HepG2 (cell line): ENCODE results near the gene ZNF446. TPM values are rescaled to one million over a fixed set of nuclear protein-coding genes. Genes with fewer than 3 reads are reported as not detected.

ENCODE experiments used
- EED ChIP-seq: sonication (generic); formaldehyde crosslinking; IDR thresholded peaks from 2 replicates; pipeline ENCODE4 v1.5.0; 2020; ENCODE audit warnings: mild to moderate bottlenecking, missing genetic modification reagents
- FLYWCH1 ChIP-seq: sonication (generic); formaldehyde crosslinking; IDR thresholded peaks from 2 replicates; pipeline ENCODE4 v1.8.1; 2023; ENCODE audit warnings: mild to moderate bottlenecking, missing genetic modification reagents
- JUNB ChIP-seq: sonication (generic); formaldehyde crosslinking; IDR thresholded peaks from 2 replicates; pipeline ENCODE4 v1.8.0; 2022; ENCODE audit warnings: missing genetic modification reagents, mild to moderate bottlenecking, borderline replicate concordance
- KDM2A ChIP-seq: sonication (generic); formaldehyde crosslinking; IDR thresholded peaks from 2 replicates; pipeline ENCODE4 v1.4.0; 2020; ENCODE audit warnings: low read depth, missing genetic modification reagents, borderline replicate concordance
- MTA1 ChIP-seq: sonication (generic); formaldehyde crosslinking; IDR thresholded peaks from 2 replicates; pipeline ENCODE4 v1.4.0; 2020; ENCODE audit warnings: missing genetic modification reagents, mild to moderate bottlenecking, borderline replicate concordance
- PTBP1 ChIP-seq: fragments of 200-400 bp; formaldehyde crosslinking; IDR thresholded peaks from 2 replicates; pipeline ENCODE4 v1.6.1; 2018; ENCODE audit warnings: low read length, low read depth; ENCODE audit not compliant: poor library complexity, severe bottlenecking
- RORA ChIP-seq: sonication (generic); formaldehyde crosslinking; IDR thresholded peaks from 2 replicates; pipeline ENCODE4 v1.5.0; 2020; ENCODE audit warnings: mild to moderate bottlenecking, missing genetic modification reagents, moderate library complexity
- YEATS4 ChIP-seq: sonication (generic); formaldehyde crosslinking; IDR thresholded peaks from 2 replicates; pipeline ENCODE4 v1.4.0; 2020; ENCODE audit warnings: missing genetic modification reagents, borderline replicate concordance
- ZNF558 ChIP-seq: sonication (generic); formaldehyde crosslinking; IDR thresholded peaks from 2 replicates; pipeline ENCODE4 v1.9.0; 2022; ENCODE audit warnings: mild to moderate bottlenecking, missing genetic modification reagents, borderline replicate concordance
- ZNF569 ChIP-seq: sonication (generic); formaldehyde crosslinking; IDR thresholded peaks from 2 replicates; pipeline ENCODE4 v1.5.0; 2020; ENCODE audit warnings: mild to moderate bottlenecking, missing genetic modification reagents, moderate library complexity, borderline replicate concordance
- ZNF703 ChIP-seq: sonication (generic); formaldehyde crosslinking; IDR thresholded peaks from 2 replicates; pipeline ENCODE4 v1.5.1; 2020; ENCODE audit warnings: missing genetic modification reagents, mild to moderate bottlenecking, moderate library complexity, borderline replicate concordance
- ZNF713 ChIP-seq: sonication (generic); formaldehyde crosslinking; IDR thresholded peaks from 2 replicates; pipeline ENCODE4 v1.4.0; 2020; ENCODE audit warnings: mild to moderate bottlenecking, missing genetic modification reagents
- polyA plus RNA-seq, 8 experiments: library from polyadenylated mRNA; depleted of rRNA in 3 of 8; stranded (reverse) in 7 of 8; unstranded in 1 of 8; fragments of >200 nt; fragmentation: Illumina TruSeq in 4 of 8; extraction: Trizol in 4 of 8; gene quantifications; 2 replicates each; pipeline versions ENCODE4 v1.2.1 to v1.2.3, GENCODE V29; 2011 to 2016; ENCODE audit warnings: low read depth in 4 of 8, missing spikeins in 1 of 8, mixed read lengths in 1 of 8; ENCODE audit not compliant: insufficient read depth in 1 of 8
- total RNA-seq, 5 experiments: library from RNA; depleted of rRNA; stranded (reverse); fragments of >200 nt; fragmentation: Illumina TruSeq; extraction: Trizol; gene quantifications; 2 replicates each; pipeline ENCODE4 v1.2.3, GENCODE V29; 2016; ENCODE audit warnings: low read depth in 1 of 5
- TF ChIP-seq, protein P1 (sequence below), 2 experiments: fragments of 450-650 bp in 1 of 2; sonication (generic) in 1 of 2; formaldehyde crosslinking in 1 of 2; IDR thresholded peaks; 2 replicates each; pipeline versions ENCODE4 v1.6.1 to v1.8.0; 2016 to 2022; ENCODE audit warnings: antibody characterized with exemption in 1 of 2, mild to moderate bottlenecking in 1 of 2, missing genetic modification reagents in 1 of 2
- TF ChIP-seq, protein P2 (sequence below): sonication (generic); formaldehyde crosslinking; IDR thresholded peaks from 2 replicates; pipeline ENCODE4 v1.5.0; 2020; ENCODE audit warnings: missing genetic modification reagents
- TF ChIP-seq, protein P3 (sequence below): sonication (generic); formaldehyde crosslinking; IDR thresholded peaks from 2 replicates; pipeline ENCODE4 v1.5.1; 2020; ENCODE audit warnings: missing genetic modification reagents, mild to moderate bottlenecking, borderline replicate concordance

Gene ZNF446
- total and polyA plus RNA-seq, 2 of the 13 experiments (the other 11 are each of a cell fraction or from before 2014, with no cell fraction given), result 3.0 to 3.6 TPM

DNA sequence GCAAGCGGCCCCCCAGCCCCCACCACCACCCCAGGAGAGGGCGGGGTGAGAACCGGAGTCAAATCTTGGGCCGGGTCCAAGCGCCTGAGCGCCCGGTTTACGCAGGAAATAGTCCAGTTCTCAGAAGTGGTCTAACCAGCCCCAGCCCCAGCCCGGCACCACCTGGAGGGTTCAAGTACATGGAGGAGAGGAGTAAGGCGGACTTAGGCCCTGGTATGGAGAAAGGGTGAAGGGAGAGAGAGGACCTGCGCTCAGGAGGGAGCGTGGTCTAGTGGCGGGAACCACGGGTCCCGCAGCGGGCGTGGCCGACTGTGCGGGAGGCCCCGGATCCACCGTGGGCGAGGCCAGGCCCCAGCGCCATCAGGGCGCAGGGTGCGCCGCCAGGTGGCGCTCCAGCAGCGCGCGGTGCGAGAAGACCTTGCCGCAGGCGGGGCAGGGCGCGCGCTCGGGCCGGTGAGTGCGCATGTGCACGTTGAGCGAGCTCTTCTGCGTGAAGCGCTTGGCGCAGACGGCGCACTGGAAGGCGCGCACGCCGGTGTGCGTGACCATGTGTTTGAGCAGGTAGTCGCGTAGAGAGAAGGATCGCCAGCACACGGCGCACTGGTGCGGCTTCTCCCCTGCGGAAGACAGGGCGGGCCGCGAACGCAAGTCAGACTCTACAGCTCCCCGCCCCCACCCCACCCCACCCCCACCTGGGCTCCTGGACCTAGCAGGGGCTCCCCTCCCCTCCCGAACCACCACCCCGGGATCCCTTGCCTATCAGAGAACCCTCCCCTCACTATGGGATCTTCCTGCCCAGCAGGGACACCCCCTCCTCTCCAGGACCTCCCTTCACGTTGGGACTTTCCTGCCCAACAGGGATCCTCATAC, 37.8 kb downstream of the ZNF446 start (continued):
- TF ChIP-seq, protein P1, sequence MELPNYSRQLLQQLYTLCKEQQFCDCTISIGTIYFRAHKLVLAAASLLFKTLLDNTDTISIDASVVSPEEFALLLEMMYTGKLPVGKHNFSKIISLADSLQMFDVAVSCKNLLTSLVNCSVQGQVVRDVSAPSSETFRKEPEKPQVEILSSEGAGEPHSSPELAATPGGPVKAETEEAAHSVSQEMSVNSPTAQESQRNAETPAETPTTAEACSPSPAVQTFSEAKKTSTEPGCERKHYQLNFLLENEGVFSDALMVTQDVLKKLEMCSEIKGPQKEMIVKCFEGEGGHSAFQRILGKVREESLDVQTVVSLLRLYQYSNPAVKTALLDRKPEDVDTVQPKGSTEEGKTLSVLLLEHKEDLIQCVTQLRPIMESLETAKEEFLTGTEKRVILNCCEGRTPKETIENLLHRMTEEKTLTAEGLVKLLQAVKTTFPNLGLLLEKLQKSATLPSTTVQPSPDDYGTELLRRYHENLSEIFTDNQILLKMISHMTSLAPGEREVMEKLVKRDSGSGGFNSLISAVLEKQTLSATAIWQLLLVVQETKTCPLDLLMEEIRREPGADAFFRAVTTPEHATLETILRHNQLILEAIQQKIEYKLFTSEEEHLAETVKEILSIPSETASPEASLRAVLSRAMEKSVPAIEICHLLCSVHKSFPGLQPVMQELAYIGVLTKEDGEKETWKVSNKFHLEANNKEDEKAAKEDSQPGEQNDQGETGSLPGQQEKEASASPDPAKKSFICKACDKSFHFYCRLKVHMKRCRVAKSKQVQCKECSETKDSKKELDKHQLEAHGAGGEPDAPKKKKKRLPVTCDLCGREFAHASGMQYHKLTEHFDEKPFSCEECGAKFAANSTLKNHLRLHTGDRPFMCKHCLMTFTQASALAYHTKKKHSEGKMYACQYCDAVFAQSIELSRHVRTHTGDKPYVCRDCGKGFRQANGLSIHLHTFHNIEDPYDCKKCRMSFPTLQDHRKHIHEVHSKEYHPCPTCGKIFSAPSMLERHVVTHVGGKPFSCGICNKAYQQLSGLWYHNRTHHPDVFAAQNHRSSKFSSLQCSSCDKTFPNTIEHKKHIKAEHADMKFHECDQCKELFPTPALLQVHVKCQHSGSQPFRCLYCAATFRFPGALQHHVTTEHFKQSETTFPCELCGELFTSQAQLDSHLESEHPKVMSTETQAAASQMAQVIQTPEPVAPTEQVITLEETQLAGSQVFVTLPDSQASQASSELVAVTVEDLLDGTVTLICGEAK (IDR thresholded peaks at IDR 0.05), result no peak
- TF ChIP-seq, protein P1 (CRISPR knock-in tag; IDR thresholded peaks at IDR 0.05), result no peak; the same call in 1 of the 2 replicates
- TF ChIP-seq MTA1 (CRISPR knock-in tag) (peak; percentile 60; the same call in 1 of the 2 replicates), KDM2A (CRISPR knock-in tag) (peak; percentile 96), ZNF703 (CRISPR knock-in tag) (no peak), YEATS4 (peak; percentile 92), JUNB (no peak), ZNF569 (CRISPR knock-in tag) (no peak), FLYWCH1 (CRISPR knock-in tag) (no peak), ZNF558 (CRISPR knock-in tag) (no peak; the same call in 1 of the 2 replicates), PTBP1 (no peak), EED (no peak; the same call in 1 of the 2 replicates), ZNF713 (no peak; the same call in 1 of the 2 replicates), RORA (CRISPR knock-in tag) (no peak)
- TF ChIP-seq, protein P2, sequence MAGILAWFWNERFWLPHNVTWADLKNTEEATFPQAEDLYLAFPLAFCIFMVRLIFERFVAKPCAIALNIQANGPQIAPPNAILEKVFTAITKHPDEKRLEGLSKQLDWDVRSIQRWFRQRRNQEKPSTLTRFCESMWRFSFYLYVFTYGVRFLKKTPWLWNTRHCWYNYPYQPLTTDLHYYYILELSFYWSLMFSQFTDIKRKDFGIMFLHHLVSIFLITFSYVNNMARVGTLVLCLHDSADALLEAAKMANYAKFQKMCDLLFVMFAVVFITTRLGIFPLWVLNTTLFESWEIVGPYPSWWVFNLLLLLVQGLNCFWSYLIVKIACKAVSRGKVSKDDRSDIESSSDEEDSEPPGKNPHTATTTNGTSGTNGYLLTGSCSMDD (CRISPR knock-in tag), result no peak
- TF ChIP-seq, protein P3, sequence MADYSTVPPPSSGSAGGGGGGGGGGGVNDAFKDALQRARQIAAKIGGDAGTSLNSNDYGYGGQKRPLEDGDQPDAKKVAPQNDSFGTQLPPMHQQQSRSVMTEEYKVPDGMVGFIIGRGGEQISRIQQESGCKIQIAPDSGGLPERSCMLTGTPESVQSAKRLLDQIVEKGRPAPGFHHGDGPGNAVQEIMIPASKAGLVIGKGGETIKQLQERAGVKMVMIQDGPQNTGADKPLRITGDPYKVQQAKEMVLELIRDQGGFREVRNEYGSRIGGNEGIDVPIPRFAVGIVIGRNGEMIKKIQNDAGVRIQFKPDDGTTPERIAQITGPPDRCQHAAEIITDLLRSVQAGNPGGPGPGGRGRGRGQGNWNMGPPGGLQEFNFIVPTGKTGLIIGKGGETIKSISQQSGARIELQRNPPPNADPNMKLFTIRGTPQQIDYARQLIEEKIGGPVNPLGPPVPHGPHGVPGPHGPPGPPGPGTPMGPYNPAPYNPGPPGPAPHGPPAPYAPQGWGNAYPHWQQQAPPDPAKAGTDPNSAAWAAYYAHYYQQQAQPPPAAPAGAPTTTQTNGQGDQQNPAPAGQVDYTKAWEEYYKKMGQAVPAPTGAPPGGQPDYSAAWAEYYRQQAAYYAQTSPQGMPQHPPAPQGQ (CRISPR knock-in tag), result no peak
